Right kidney (tissue), 1 donor: Measurements from ENCODE around the gene C1QTNF6.

Experiments
- DNase-seq: peaks from one replicate; pipeline ENCODE4 v3.0.0-alpha.2; 2016

C1QTNF6 gene

DNA sequence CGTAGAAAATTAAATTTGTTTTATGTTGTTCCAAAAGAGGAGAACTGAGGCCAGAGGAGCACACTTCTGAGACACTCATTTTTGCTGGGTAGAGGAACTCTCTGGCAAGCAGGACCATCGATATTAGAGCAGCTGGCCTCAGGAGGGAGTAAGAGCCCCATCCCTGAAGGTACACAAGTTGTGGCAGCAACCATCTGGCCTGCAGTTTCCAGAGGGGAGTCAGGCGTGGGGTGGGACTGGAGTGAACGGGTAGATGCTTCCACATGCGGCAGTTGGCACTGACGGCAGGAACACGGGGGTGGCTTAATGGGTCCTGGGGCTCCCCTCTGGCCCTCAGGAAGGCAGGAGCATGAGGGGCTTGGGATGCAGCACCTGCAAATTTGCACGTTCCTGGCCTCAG is 37.4 kb upstream of the C1QTNF6 start:
- no peak for DNase-seq

DNA sequence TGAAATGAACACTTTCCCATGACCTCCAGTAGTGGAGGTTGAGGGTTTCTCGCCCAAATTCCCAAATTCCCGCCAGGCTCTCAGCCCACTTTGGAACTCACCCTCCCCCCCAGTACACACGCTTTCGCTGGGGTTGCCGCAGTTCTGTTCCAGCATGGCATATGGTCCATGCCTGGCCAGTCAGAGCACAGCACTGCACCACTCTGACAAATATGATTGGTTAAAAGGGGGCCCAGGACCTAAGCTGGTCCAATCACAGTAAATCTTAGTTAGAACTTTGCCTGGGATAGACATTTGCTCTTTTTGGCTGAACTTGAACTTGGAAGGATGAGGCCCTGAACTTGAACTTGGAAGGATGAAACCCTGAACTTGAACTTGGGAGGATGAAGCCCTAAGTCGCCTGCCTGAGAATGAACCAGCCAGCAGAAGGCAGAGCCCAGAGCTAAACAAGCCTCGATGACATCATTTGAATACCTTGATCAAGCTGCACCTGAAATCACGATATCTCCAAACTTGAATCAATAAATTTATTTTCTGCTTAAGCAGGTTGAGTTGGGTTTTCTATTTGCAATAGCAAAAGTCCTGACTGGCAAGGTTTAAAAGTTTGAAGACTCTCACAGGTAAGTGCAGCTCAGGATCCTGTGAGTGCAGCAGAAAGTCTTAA is 36.8 kb upstream of the C1QTNF6 start:
- DNase-seq = no peak

DNA sequence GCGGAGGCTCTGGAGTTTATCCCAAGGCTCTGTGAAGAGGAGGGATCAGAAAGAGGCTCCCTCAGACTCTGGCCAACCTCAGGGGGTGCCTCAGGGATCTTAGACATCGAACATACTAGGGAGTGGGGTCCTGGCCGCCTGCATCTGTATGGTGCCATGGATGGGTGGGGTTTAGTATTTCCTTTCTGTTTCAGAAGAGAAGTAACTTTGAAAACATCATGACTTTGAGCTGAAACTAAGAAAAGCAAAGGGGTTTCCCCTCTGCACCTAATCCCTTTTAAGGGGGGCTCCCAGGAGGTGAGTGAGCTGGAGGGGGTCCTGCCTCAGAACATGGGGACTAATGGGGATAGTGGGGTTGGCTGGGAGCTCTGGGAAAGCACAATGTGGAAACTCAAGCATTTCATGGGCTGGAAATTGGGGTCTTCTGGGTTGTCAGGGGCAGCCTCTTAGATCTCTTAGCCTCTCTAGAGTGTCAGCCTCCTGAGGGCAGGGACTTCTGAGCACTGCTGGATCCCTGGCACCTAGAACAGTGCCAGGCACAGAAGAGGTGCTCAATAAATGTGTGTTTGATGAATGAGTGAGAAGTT is 36.0 kb upstream of the C1QTNF6 start:
- DNase-seq = no peak

DNA sequence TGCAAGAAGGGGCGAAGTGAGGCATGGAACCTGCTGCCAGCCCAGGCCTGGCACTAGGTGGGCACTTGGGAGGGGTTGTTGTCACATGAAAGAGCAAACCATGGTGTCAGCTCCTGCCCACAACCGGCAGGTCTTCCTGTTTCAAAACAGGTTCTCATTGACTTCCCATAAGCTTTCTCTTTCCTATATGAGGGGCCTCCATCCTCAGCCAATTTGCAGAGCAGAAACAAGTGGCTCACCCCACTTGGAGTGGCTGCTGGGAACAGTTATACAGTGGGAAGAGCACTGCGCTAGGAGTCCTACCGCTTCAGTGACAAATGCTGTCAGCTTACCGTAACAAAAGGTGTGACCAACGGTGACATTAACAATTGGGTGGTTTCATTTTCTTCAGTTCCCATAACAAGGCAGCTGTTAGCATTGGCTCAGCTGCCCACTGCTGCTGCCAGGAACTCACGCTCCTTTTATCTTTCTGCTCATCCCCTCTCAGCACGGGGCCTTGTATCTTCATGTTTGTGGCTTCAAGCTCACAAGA is 34.5 kb upstream of the C1QTNF6 start:
- no peak for DNase-seq

DNA sequence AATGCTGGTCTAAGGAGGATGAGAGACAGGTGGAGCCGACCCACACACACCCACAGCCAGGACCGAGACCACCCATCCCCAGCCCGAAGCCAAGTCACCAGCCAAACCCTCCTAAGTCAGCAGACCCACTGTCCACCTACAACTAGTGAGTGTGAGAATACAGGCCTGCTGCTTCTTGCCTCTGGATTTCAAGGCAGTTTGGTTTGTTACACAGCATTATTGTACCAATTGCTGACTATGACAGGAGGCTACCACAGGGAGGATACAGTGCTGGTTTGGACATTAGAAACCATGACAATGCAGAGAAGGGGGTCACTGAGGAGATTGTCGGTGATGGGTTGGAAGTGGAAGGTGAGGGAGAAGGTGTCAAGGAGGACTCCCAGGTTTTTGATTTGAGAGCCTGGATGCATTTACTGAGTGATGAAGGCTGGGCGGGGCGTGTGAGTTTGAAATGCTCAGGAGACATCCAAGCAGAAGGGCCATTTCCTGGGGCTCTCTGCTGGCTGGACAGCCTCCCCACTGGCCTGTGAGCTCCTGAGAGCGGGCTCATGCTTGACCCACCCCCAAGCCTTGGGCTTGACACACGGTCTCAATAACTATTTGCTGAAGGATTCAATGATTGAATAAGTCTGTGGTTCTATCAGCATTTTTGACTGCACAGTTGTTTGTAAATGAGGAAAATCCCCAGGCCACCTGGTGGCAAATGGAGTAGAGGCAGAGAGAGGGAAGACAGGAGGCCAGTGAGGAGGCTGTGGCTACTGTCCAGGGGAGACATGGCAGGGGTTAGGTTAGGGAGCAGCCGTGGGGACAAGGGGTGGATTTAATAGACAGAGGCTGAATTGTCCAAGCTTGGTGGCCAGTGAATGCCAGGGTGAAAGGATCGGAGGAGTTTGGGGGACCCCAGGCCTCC is 33.6 kb upstream of the C1QTNF6 start:
- DNase-seq = no peak

DNA sequence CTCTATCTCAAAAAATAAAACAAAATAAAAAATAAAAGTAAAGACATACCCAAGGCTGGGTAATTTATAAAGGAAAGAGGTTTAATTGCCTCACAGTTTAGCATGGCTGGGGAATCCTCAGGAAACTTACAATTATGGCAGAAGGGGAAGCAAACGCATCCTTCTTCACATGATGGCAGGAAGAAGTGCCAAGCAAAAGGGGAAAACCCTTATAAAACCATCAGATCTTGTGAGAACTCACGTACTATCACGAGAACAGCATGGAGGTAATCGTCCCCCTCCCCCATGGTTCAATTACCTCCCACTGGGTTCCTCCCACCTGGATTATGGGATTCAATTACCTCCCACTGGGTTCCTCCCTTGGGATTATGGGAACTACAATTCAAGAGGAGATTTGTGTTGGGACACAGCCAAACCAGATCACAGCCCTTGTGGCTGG is 32.5 kb upstream of the C1QTNF6 start:
- DNase-seq = no peak

DNA sequence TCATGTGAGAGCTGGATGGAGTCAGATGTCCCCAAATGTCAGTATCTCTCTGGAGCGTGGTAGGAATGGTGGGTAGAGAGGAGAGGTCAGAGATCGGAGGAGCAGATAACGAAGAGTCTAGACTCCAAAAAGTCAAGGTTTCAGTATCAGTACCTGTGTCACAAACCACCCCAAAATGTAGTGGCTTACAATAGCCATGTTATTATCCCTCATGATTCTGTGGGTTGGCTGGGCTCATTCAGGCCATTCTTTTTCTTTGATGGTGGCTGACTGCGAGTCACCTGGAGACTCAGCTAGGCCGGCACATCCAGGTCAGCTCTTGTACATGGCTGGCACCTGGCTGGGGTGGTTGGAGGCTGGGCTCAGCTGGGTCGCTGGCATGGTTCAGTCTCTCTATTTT is 31.5 kb upstream of the C1QTNF6 start:
- DNase-seq = no peak

DNA sequence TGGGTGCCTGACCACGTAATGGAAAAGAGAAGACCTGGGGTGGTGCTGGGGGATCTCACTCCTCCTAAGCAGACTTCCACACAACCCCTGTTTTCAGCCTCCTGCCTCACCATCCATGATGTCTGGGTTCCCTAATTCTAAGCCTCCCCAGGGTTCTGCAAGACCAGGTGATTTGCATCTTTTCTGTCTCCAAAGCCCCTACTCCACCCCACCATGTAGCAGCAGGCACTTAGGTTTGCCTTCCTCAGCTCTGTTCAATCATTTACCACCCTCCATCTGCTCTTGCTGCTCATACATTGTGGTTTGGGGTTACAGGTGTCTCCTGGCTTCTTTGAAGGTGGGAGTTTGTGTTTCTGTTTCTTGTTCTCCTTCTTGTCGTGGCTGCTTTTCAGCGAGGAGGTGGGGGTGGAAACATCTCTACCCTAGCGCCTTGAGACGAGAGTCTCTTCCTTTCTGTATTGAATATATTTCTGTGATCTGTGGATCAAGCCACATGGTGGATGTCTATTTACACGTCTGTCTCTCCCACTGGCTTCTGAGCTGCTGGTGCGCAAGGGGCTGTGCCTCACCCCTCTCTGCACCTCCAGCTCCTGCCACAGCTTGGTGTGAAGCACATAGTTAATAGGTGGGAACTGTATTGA is 30.8 kb upstream of the C1QTNF6 start:
- no peak for DNase-seq

DNA sequence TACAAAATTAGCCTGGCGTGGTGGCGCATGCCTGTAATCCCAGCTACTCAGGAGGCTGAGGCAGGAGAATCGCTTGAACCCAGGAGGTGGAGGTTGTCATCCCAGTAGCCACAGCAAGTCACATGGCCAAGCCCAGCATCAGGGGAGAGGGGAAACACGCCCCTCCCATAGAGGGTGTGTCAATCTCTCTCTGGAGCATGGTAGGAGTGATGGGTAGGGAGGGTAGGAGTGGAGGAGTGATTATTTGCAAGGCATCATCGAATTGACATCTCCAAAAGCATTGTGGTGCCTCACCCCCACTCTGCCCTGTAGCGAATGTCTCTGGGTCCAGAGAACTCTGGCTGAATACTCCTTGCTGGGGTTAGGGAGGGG is 30.3 kb upstream of the C1QTNF6 start:
- DNase-seq = no peak

DNA sequence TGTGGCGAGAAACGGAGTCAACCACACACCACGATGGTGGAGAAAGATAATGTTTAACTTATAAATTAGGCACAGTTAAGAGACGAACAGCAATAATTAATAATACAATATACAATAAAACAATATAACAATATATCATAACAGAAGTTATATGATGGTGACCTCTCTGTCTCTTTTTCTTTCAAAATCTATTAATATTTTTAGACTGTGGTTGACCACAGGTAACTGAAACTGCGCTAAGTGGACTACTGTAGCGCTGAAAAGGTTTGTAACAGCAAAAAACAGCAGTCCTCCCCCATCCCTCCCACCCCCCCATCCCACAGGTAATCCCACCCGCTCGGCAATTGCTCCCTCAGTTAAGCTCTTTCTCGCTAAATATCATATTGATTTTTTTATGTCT is 27.8 kb upstream of the C1QTNF6 start:
- no peak for DNase-seq

DNA sequence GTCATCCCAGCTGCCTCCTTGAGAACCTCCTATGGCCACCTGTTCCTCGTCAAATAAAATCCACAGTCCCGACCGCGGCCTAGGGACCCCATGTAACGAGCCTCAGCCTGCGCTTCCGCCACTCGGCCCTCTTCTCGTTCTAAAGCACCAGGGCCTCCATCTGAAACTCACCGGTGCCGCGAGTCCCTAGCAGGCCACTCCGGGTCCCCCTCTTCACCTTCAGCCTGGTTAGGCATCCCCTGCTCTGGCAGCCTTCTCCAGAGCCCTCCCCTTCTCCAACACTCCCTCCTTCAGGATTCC is 26.6 kb upstream of the C1QTNF6 start:
- no peak for DNase-seq

DNA sequence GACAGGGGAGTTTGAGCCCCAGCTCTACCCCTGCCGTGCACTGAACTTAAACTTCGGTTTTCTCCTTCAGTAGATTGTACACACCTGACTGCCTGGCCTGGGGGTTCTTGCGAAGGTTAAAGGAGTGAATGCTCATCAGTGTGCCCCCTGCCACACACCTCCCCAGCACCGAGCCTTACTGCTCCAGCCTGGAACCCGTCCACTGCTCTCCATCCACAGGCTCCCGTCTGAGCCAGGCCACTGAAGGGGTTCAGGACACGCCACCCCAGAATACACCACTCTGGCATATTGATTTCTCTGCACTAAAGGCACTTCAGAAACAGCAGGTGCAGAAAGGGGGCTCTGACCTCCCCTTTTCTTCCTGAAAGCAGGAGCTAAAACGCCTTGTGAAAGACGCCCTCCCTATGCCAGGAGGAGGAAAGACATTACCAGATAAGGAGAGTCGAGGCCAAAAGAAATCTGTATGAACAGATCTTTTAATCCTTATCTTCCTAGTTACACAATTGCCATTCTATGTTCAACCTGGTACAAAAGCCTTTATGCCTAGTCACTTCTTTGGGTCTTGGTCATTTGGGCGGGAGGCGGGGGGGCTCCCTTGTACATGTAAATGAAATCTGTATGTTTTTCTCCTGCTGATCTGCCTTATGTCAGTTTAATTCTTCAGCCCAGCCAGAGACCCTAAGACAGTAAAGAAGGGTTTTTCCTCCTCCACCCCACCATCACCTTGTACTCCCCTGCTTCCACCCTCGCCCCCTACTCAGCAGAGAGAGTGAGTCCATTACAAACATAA is 26.1 kb upstream of the C1QTNF6 start:
- no peak for DNase-seq

DNA sequence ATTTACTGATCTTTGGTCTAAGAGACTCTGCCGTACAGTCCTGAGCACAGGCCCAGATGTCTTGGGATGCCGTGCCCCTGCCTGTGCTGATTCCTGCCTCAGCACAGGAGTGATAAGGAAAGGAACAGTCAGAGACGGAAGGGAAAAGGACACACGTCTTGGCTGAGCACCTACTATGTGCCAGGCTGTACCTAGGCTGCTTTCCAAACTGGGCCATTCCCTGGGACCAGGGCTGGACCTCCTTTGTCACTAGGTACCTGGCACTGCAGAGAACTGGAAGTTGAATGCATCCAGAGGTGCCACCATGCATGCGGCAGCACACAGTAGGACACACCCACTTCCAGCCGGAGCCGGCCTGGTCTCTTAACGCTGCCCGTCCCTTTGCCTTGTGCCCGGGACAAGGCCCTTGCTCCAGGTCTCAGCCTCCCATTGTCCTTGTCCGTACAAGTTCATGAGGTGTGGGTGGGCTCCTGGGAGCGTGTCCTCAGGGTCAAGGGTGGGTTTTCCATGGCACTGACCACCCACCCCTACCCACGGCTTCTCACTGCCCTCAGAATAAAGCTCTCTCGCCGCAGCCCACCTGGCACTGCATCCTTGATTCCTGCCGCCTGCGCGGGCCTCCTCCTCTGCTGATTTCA is 25.3 kb upstream of the C1QTNF6 start:
- no peak for DNase-seq

DNA sequence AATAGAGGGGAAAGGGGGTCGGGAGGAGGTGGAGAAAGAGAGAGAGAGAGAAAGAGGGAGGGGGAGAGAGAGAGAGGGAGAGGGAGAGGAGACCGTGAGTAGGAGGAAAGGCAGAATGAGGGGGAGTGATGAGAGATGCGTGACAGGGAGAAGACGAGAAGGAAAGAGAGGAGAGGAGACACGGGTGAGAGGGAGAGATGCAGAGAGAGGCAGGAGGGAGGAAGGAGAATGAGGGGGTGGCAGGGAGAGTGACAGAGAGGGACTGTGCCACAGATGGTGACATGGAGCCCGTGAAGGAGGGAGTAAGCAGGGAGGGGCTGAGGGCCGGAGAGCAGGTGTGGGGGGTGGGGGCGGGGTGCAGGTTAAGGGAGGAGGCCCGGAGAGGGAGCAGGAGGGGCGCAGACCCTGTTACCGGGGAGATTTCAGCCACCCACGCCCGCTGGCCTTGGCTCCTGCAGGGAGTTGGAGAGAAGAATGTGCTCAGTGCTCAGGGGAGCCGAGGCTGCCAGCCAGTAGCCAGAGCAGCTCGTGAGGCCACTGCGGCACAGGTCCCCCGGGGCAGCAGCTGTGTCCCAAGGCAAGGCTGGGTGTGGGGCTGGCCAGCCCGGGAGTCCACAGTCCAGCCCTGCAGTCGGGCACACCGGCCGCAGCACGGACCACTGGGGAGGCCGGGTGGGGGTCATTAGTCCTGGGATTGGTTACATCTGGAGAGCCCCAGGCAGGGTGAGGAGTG is 24.3 kb upstream of the C1QTNF6 start, which contains the start of gene SSTR3:
TSS of gene SSTR3 (minus strand) at position 304 of the 733 bp plus-strand sequence. CDS start 4,674 bp downstream, outside the sequence.
- peak; percentile 55 for DNase-seq

DNA sequence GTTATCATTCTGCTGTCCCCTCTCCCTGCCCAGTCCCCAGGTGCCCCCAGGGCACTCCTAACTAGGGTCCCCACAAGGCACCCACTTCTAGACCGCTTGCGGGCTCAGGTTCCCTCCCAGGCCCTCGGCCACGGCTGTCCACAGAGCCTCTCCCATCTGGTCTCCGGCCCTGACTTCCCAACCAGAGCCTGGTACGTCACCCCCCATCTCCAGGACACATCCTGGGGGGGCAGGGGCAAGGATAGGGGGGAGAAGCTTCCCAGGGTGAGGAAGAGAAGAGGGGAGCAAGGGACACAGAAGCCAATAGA is 23.8 kb upstream of the C1QTNF6 start:
- DNase-seq = no peak

DNA sequence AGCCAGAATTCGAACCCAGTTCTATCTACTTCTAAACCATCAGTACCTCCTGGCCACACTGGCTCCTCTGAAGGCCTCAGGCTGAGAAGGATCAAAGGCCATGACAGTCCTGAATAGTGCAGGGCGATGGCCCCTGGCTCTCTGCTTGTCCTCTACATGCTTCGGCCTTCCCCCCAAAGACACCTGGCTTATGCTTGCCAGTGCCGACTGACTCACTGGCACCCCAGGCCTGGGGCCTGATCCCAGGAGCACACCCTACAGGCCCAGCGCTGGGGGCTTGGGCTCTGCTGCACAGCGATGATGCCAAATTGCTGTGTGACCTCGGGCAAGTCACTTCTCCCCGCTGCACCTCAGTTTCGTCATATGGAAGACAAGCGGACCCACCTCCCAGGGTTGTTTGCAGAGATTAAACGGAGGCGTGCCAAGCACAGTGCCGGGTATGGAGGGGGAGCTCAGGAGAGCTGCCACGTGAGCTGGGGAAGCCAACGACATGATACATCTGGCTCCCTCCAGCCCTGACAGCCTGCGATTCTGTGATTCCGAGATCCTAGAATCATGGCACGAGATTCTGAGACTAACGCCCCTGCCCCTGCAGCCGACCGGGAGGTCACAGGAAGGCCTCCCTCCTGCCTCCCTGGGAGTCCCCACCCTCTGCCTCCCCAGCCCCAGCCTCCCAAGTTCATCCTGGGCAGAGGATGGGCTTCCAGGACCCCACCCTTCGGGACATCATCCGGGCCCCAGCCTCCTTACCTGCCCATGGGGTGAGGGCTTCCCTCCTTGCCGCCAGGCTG is 23.2 kb upstream of the C1QTNF6 start:
- DNase-seq = peak; percentile 29

DNA sequence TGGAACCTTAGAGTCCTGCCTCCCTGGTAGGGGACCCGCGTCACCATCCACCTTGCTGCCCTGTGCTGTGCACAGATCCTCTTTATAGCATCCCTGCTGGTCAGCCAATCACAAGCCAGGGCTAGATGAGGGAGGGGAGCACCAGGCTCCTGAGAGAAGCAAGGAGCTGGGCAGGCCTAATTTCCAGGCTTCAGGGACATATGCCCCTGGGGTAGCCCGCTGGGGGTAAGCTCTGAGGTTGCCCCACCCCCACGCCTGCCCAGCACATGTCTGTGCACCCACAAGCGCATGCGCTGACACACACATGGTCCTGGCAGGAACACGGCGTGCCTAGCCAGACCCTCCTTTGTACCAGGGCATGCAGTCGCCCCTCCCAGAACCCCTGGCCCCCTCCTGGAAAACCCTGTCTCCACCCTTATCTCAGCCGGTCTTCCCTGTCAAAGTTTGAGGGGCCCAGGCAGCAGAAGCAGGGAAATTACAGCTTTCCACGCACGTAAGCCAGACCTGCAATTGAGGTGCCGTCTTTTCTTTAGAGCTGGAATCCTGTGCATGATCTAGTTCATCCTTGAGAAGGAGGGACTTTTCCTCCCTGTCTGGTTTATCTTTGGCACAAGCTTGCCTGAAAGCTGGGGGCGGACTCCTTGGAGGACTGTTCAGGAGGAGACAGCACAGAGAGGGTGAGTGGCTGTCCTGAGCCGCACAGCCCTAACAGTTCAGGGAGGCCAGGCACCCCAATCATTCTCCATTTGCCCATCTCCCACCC is 22.2 kb upstream of the C1QTNF6 start:
- no peak for DNase-seq

DNA sequence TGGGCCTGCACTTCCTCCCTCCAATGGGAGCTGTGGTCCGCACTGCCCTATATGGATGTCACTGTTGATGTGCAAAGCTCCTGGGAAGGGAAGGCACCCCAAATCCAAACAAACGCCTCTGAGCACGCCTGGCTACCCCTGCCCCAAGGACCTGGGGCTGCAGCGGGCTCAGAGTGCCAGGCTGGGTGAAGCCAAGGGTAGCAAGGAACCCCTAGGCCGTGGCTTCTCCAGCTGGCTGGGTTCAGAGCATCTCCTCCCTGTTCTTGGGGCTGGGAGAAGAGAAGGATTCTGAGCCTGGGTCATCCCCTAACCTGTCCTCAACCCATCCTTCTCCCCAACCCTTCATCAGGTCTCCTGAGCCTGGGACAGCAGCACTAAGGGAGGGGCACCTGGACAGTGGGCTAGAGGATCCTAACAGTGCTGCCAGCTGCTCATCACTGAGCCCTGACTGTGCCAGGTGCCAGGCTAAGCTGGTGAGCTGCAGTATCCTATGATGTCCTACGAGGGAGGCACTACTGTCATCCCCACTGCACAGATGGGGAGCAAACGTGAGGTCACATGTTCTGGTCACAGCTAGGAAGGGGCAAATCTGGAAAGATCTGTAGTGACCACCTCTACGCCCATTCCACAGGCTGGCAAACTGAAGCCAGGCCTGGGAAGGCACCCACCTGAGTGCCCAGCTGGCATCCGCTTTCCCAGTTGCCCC is 21.2 kb upstream of the C1QTNF6 start:
- DNase-seq = no peak
